GM21390 (cell line): ENCODE data around the gene MEIS1.
A peak's percentile ranks its signal among the peaks of the same experiment; 100 is the strongest.
"Not testable (repeated sequence)": the region's sequence is repeated elsewhere in the genome, so short reads cannot be mapped to it uniquely, and the experiment has no call there.

Experiments
- ATAC-seq: cut with Tn5 transposase; IDR thresholded peaks from one replicate; pipeline ENCODE4 v1.9.1; 2021; ENCODE audit not compliant: unreplicated experiment

Gene MEIS1

DNA sequence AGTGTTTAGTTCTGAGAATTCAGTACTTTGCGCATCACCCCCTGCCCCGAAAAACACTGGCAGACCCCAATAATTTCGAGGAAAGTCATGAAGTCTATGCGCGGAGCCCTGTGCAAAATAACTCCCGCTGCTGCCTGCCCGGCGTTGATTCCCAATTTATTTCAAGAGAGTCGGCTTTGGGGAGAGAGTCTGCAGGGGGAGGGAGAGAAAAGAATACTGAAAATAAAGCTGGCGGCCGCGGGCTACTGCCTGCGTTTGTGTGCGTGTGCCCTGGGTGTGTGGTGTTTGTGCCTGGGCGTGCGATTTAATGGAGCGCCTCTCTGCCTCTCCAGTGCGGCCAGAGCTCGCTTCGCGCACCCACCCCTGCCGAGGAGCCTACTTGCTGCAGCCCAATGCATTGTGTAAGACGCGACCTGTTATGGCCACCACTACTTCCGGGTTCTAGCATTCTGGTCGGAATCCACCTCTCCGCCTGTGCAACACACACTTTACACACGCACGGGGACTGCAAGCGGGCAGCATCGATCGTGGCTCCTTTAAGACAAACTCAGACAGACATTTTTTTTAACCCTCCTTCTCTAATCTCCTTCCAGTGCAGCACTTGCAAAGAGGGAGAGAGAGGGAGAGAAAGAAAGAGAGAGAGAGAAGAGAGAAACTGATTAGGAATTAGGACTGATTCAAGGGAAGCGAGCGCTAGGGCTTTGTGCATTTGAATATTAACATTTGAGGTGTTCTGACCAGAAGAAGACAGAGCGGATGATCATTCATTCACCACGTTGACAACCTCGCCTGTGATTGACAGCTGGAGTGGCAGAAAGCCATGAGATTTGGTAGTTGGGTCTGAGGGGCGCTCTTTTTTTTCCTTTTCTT is at the start of gene MEIS1:
Gene MEIS1 (plus strand): TSS at position 447 of the 870 bp plus-strand sequence. CDS start 732 bp downstream, outside the sequence.
- peak; percentile 74 for ATAC-seq

DNA sequence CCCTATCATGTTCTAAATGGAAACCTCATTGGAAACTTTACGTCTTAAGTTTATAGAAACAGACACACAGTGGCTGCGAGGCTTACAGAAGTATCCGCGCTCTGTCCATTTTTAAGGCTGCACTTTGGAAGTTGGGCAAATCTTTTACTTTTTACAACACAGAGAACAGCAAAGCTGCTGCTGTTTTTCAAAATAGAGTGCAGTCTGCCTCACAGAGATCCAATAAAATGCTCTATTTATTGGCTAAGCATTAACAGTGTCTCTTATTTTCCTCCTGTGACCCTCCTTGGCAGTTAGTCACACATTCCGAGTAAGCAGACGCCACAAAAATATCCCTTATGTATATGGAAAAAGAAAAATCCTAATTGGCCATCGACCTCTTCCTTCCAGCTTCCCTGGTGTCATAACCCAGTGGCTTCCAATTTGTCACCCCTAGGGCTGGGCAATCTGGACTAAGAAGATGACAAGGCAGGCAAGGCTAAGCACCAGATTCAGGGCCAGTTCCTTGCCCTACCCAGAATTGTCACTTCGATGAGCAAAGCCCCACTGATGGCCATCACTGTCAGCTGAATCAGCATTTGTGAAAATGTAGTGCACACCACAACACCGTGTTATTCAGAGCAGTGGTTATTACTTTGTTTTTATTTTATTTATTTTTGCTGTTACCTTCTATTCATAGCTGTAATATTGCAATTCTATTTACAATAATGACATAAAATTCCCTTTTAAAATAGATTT is 47.7 kb upstream of the MEIS1 start:
- ATAC-seq = no peak

DNA sequence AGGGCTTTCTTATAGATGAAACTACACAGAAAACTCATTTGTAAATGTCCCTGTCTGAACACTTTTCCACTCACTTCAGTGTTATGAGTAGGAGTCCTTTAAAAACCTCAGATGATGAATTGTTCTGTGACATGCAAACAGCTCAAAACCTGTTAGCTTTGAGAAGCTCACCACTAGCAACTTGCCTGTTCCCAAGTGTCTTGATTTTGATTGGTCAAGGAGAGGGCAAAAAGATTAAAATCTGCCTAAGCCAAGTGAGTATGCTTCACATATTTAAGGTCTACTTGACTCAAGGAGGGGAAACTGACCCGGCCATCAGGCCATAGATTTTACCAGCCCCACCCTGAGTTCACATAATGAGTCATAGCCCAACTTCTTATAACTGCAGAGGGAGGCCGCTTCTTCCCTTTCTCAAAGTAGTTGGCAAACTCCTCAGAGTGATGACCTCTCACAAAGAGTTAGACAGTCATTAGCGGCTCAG is 45.2 kb upstream of the MEIS1 start:
- ATAC-seq = no peak

DNA sequence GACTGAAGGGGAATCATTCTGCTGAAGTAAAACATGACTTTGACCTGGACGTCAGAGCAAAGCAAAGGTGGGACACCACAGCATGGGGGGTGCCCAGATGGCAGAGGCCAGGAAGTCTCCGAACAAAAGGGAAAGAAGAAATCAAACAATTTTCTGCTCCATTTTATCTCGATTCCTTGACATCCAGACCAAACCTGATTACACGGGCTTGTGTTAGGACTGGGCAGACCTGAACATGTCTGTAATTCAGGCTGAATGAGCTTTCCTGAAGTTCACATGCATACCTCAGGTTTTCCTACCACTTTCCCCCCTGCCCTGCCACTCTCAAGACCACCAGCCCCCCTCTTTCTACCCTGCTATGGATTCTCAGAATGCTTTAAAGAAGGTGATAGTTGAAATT is 44.8 kb upstream of the MEIS1 start:
- ATAC-seq = no peak

GRCh38 chr2:66390811-66391210 is 44.1 kb upstream of the MEIS1 start:
- ATAC-seq = no peak

GRCh38 chr2:66391240-66391639 is 43.7 kb upstream of the MEIS1 start:
- ATAC-seq = not testable (repeated sequence)

GRCh38 chr2:66405473-66405872 is 29.5 kb upstream of the MEIS1 start:
- no peak for ATAC-seq

DNA sequence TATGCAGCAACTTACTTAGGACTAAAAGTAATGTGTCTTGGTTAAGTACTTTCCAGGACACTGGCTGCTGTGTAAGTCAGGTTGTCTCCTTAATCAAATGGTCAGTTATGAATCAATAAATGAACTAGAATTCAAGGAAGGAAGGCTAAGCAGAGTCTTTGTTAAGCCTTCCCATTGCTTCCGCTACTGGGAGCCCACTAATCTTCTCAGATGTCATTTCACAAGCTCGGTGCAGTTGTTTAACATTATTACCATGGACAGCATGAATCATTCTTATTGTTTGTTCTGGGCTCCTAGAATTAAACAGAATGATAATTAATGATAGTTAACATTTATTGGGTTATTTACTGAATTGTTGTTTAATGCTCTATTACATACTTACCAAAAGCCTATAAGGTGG is 26.0 kb upstream of the MEIS1 start:
- no peak for ATAC-seq

DNA sequence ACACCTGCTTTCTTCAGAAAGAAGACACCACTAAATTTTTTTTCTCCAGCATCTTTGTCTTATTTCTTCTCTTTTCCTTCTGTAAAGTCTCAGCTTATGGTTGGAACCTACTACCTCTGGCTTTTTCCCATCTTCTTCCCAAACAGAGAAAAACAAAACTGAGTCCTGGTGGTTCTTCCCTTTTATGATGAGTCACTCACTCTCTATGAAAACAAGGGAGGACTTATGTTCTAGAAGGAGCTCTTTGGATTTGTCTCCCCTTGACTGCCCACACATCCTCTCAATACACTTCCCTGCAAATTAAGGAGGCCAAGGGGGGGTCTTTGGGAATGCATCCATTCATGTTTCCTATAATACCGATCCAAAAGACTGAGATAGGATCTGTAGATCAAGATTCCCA is 22.1 kb upstream of the MEIS1 start:
- ATAC-seq = no peak

GRCh38 chr2:66414896-66415295 is 20.0 kb upstream of the MEIS1 start:
- no peak for ATAC-seq

GRCh38 chr2:66418381-66418780 is 16.5 kb upstream of the MEIS1 start:
- ATAC-seq = no peak

GRCh38 chr2:66421612-66422011 is 13.3 kb upstream of the MEIS1 start:
- no peak for ATAC-seq

GRCh38 chr2:66423391-66424124 is 11.4 kb upstream of the MEIS1 start:
- no peak for ATAC-seq

DNA sequence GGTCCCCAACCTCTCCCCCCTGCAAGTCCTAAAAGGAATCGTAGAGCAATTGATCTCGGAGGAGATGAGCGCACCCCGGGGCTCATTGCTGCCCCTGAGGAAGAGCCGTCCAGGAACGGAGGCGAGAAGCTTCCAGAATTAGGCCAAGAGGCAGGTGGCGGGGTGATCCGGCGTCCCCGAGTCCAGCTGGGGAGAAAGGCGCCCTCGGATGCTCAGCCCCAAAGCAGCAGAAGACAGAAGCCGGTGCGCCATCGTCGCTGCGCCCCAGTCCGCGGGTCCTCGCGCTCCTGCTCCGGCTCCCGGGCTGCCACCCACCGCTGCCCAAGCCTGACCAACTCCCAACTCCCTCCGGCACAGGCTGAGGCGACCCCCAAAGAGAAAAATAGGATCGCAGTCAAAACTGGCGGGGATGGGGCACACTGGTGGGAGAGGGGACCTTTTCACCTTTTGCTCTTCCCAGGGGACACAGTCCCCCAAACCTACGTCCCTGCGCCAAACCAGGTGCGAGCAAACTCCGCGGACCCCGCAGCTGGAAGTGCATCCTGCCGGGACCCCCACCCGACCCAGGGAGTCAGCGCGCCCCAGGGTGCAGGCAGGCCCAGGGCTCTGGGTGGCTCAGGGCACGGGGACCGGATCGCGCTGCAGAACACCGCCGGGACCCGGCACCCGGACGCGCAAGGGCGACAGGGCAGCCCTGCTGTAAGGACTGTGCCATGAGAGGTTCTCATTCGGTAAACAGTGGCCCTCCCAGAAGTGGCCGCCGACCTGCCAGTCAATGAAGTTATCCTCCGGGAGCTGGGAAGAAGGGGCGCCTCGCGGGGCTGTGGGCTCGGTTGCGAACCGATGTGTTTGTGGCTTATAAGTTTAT is 8.4 kb upstream of the MEIS1 start:
- no peak for ATAC-seq

GRCh38 chr2:66427300-66427699 is 7.6 kb upstream of the MEIS1 start:
- ATAC-seq = no peak

DNA sequence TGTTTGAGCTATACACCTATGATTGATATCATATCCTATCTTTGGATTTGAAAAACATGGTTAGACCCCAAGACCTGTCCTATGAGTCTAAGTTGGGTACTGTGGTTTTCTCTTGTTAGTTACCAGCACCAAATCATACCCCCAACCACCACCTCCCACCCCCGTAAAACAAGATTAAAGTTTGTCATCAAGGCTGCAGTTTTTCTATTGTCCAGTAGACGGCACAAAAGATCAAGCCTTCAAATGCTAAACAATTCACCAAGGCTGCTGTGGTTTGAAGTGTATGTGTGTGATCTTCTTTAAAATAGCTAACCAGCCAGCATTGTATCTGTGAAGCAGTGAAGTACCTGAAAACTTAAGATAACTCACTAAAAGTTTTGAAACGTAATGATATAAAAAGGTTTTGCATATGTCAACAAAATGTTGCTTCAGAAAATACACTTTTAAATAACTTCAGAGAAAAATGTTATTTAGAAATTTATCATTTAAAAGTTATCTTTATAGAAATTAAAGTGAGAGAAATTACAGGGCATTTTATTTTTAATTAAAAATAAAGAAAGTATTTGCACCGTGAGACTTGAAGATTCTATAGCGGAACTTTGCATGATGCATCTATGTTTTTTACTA is 5.8 kb upstream of the MEIS1 start:
- no peak for ATAC-seq

DNA sequence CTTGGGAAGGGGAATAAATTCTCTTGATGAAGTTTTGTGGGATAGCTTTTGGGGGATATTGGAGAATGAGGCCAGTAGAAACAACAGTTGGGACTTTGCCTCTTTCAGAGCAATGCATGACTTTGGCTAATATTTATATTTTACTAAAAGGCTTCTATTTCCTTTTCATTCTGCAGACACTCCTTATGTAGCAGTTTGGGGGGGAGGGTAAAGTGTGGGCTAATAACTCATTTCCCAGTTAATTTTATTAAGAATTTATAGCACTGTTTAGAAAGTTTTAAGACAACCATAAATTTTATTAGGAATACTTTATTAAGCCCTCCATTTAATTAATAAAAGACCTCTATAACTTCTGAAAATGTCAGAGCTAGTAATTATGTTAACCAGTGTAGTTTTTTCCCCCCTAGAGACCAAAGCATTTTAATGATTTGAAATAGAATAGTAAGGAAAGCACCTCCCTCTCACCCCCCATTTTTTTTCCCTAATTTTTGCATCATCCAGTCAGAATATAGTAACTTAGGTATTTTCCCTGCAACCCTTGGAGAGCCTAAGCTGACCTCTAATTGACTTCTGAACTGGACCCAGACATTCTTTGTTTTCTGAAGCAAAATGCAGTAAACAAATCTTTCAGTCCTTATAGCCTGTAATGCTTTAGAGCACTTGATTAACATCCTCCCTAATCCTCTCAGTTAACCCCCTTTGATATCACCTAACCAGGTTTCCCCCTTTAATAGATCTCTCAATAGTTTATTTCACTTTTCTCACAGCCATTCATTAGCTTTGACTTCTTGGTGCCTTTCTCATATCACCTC is 5.0 kb upstream of the MEIS1 start:
- no peak for ATAC-seq

GRCh38 chr2:66430505-66431273 is 4.2 kb upstream of the MEIS1 start:
- no peak for ATAC-seq
